GM21367 (cell line): Measurements from ENCODE around the gene NAA50.

Source experiments
- ATAC-seq: cut with Tn5 transposase; IDR thresholded peaks from one replicate; pipeline ENCODE4 v1.9.1; 2021; ENCODE audit not compliant: unreplicated experiment

Gene NAA50

GRCh38 chr3:113743006-113743630, 2.9 kb downstream of the NAA50 start:
- ATAC-seq, result no peak

- no peak for ATAC-seq
Observed at GRCh38 chr3:113741620-113742019, 4.4 kb downstream of the NAA50 start.

GRCh38 chr3:113741086-113741485, 5.0 kb downstream of the NAA50 start:
- no peak for ATAC-seq

- no peak for ATAC-seq
Observed at GRCh38 chr3:113736548-113737089, 9.4 kb downstream of the NAA50 start.

- no peak for ATAC-seq
Observed at GRCh38 chr3:113731694-113732093, 14.4 kb downstream of the NAA50 start.

GRCh38 chr3:113730550-113730949, 15.5 kb downstream of the NAA50 start:
- ATAC-seq, result no peak

GRCh38 chr3:113728661-113729060, 17.4 kb downstream of the NAA50 start:
- no peak for ATAC-seq

GRCh38 chr3:113721636-113722035, 24.4 kb downstream of the NAA50 start:
- ATAC-seq, result no peak

- ATAC-seq, result no peak
Observed at GRCh38 chr3:113719758-113720157, 26.3 kb downstream of the NAA50 start.

GRCh38 chr3:113719294-113719693, 26.8 kb downstream of the NAA50 start:
- no peak for ATAC-seq

- no peak for ATAC-seq
Observed at GRCh38 chr3:113717818-113718217, 28.2 kb downstream of the NAA50 start.

GRCh38 chr3:113717308-113717707, 28.7 kb downstream of the NAA50 start:
- no peak for ATAC-seq

- ATAC-seq, result no peak
Observed at GRCh38 chr3:113714702-113715101, 31.3 kb downstream of the NAA50 start.

- no peak for ATAC-seq
Observed at GRCh38 chr3:113712129-113712528, 33.9 kb downstream of the NAA50 start.

- ATAC-seq, result no peak
Observed at GRCh38 chr3:113707835-113708234, 38.2 kb downstream of the NAA50 start.

- no peak for ATAC-seq
Observed at GRCh38 chr3:113698956-113699355, 47.1 kb downstream of the NAA50 start.

GRCh38 chr3:113698213-113698742, 47.8 kb downstream of the NAA50 start:
- ATAC-seq, result no peak

GRCh38 chr3:113697500-113698090, 48.5 kb downstream of the NAA50 start:
- ATAC-seq, result no peak

GRCh38 chr3:113696658-113697499, 49.2 kb downstream of the NAA50 start:
- peak; percentile 92 for ATAC-seq

GRCh38 chr3:113695786-113696645, 50.0 kb downstream of the NAA50 start, which contains the start of gene USF3:
TSS of gene USF3 (minus strand) at chr3:113696642. CDS start at chr3:113674878, 21,764 bp downstream.
- ATAC-seq, result peak; percentile 54

GRCh38 chr3:113695431-113695785, 50.6 kb downstream of the NAA50 start:
- ATAC-seq, result no peak
